ENCODE data around the gene DSCAML1.

The DSCAML1 gene

DNA sequence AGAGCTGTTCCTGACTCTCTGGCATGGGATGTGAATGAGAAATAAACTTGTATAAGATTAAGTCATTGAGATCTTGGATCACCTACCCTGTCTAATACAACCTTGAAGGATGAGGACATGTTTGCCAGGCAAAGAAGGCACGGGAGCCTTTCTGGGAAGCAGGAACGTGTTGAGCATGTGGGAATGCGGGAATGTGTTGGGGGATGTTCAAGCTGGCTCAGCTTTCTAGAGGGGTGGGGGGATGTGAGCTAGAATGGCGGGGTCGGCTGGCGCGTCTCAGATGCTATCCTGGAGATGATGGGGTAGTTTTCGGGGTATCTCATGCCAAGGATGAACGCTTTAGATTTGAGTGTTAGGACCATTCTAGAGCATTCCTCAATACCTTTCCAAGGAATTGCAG is 227.1 kb downstream of the DSCAML1 start:
- Histone ChIP-seq H3K79me2 (ENCODE audit: control insufficient read depth, insufficient read depth, low read length, poor library complexity) (no peaks in the 10 kb centered on the region), H4K12ac (ENCODE audit: low read depth, low read length) (no peak overlapping the region), H3K36me3 (ENCODE audit: control insufficient read depth in 1 of 2, insufficient read depth in 2 of 2, low read length in 2 of 2) (no peaks in the 10 kb centered on the region), H3K4me2 (ENCODE audit: low read length) (no peak overlapping the region), H3K23ac (ENCODE audit: low read length) (no peak overlapping the region), H4K8ac (ENCODE audit: low read depth, low read length) (no peak overlapping the region), H3K4ac (ENCODE audit: low read depth, low read length) (no peak overlapping the region), H4K91ac (ENCODE audit: low read depth, low read length) (no peak overlapping the region), H3K9ac (ENCODE audit: low read length) (no peak overlapping the region), H3K4me1 (ENCODE audit: control insufficient read depth in 1 of 2, insufficient read depth in 2 of 2, low read length in 2 of 2) (no peaks in the 10 kb centered on the region), H2AFZ (ENCODE audit: insufficient read depth, low read length, poor library complexity) (no peak overlapping the region), H3K14ac (ENCODE audit: low read length) (no peak overlapping the region), H2BK12ac (ENCODE audit: low read length) (no peak overlapping the region), H2BK120ac (ENCODE audit: insufficient read depth, low read length, poor library complexity) (no peak overlapping the region), H3K27me3 (ENCODE audit: insufficient read depth, low read length) (no peaks in the 10 kb centered on the region), H3K9me3 (ENCODE audit: insufficient read depth, low read depth, low read length) (no peaks in the 10 kb centered on the region), H3K18ac (ENCODE audit: low read length) (no peak overlapping the region), H3K79me1 (ENCODE audit: low read length) (no peaks in the 10 kb centered on the region), H2AK5ac (ENCODE audit: low read length) (no peak overlapping the region), H2BK5ac (ENCODE audit: low read depth, low read length, poor library complexity) (no peak overlapping the region), H3K4me3 (ENCODE audit: low read depth, low read length) (no peak overlapping the region), H3K27ac (ENCODE audit: low read depth, low read length) (no peak overlapping the region)
- WGBS (ENCODE audit: extremely low coverage, insufficient coverage, insufficient read length): no CpG with 5 or more reads among the region's 9 CpGs
- DNase-seq: no peak

DNA sequence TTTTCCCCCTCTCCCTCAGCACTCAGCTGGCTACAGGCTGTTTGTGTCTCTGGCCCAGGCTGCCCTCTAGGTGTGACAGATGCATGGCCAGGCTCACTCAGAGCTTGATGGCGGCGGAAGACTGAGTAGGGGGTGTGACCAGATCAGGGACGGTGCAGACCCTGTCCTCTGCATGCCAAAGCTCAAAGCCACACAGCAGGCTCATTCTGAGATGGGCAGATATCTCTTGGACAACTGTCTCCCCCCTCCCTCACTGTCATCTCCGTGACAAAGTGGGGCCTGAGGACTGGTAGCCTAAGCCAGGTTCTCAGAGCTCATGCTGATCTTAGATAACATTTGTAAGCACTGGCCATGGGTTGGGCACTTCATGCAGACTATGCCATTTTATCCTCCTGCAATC is 231.3 kb downstream of the DSCAML1 start:
- H3K79me2 ChIP-seq (ENCODE audit: control insufficient read depth, insufficient read depth, low read length, poor library complexity): no peaks in the 10 kb centered on the region
- H2BK120ac ChIP-seq (ENCODE audit: insufficient read depth, low read length, poor library complexity): no peak overlapping the region
- DNase-seq: no peak
- no peaks in the 10 kb centered on the region for H3K36me3 ChIP-seq (ENCODE audit: control insufficient read depth in 1 of 2, insufficient read depth in 2 of 2, low read length in 2 of 2)
- H2BK12ac ChIP-seq (ENCODE audit: low read length): no peak overlapping the region
- H2BK5ac ChIP-seq (ENCODE audit: low read depth, low read length, poor library complexity): no peak overlapping the region
- H4K8ac ChIP-seq (ENCODE audit: low read depth, low read length): no peak overlapping the region
- H3K9me3 ChIP-seq (ENCODE audit: insufficient read depth, low read depth, low read length): peaks cover 1% of the 10 kb centered on the region
- H3K9ac ChIP-seq (ENCODE audit: low read length): no peak overlapping the region
- H3K79me1 ChIP-seq (ENCODE audit: low read length): no peaks in the 10 kb centered on the region
- H3K18ac ChIP-seq (ENCODE audit: low read length): no peak overlapping the region
- H2AK5ac ChIP-seq (ENCODE audit: low read length): no peak overlapping the region
- no peak overlapping the region for H3K4ac ChIP-seq (ENCODE audit: low read depth, low read length)
- no peak overlapping the region for H3K4me3 ChIP-seq (ENCODE audit: low read depth, low read length)
- H3K14ac ChIP-seq (ENCODE audit: low read length): no peak overlapping the region
- no peaks in the 10 kb centered on the region for H3K4me1 ChIP-seq (ENCODE audit: control insufficient read depth in 1 of 2, insufficient read depth in 2 of 2, low read length in 2 of 2)
- no peak overlapping the region for H4K12ac ChIP-seq (ENCODE audit: low read depth, low read length)
- H3K23ac ChIP-seq (ENCODE audit: low read length): no peak overlapping the region
- H2AFZ ChIP-seq (ENCODE audit: insufficient read depth, low read length, poor library complexity): no peak overlapping the region
- no peak overlapping the region for H4K91ac ChIP-seq (ENCODE audit: low read depth, low read length)
- WGBS (ENCODE audit: extremely low coverage, insufficient coverage, insufficient read length): no CpG with 5 or more reads among the region's 4 CpGs
- H3K27ac ChIP-seq (ENCODE audit: low read depth, low read length): no peak overlapping the region
- no peaks in the 10 kb centered on the region for H3K27me3 ChIP-seq (ENCODE audit: insufficient read depth, low read length)
- H3K4me2 ChIP-seq (ENCODE audit: low read length): no peak overlapping the region

DNA sequence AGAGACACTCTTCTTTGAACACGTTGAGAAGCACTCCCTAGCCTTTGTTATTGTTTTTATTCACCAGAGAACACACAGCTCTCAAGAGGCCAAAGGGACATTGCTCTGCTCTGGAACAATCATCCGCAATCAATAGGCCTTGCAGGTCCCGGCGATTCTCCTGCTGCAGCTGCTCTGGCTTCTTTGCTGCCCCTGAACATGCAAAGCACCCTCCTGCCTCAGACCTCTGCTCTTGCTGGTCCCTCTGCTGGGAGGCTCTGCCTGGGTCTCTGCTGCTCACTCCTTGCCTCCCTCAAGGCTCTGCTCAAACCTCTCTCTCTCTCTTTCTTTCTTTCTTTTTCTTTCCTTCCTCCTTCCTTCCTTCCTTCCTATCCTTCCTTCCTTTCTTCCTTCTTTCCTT is 232.7 kb downstream of the DSCAML1 start:
- Histone ChIP-seq H3K79me2 (ENCODE audit: control insufficient read depth, insufficient read depth, low read length, poor library complexity) (no peaks in the 10 kb centered on the region), H2AFZ (ENCODE audit: insufficient read depth, low read length, poor library complexity) (no peak overlapping the region), H4K91ac (ENCODE audit: low read depth, low read length) (no peak overlapping the region), H4K12ac (ENCODE audit: low read depth, low read length) (no peak overlapping the region), H3K79me1 (ENCODE audit: low read length) (no peaks in the 10 kb centered on the region), H3K14ac (ENCODE audit: low read length) (no peak overlapping the region), H2BK120ac (ENCODE audit: insufficient read depth, low read length, poor library complexity) (no peak overlapping the region), H2BK12ac (ENCODE audit: low read length) (no peak overlapping the region), H2AK5ac (ENCODE audit: low read length) (no peak overlapping the region), H3K18ac (ENCODE audit: low read length) (no peak overlapping the region), H3K4ac (ENCODE audit: low read depth, low read length) (no peak overlapping the region), H3K27ac (ENCODE audit: low read depth, low read length) (no peak overlapping the region), H3K4me3 (ENCODE audit: low read depth, low read length) (no peak overlapping the region), H3K23ac (ENCODE audit: low read length) (no peak overlapping the region), H3K9ac (ENCODE audit: low read length) (no peak overlapping the region), H3K4me1 (ENCODE audit: control insufficient read depth in 1 of 2, insufficient read depth in 2 of 2, low read length in 2 of 2) (no peaks in the 10 kb centered on the region), H3K4me2 (ENCODE audit: low read length) (no peak overlapping the region), H3K27me3 (ENCODE audit: insufficient read depth, low read length) (no peaks in the 10 kb centered on the region), H4K8ac (ENCODE audit: low read depth, low read length) (no peak overlapping the region), H2BK5ac (ENCODE audit: low read depth, low read length, poor library complexity) (no peak overlapping the region), H3K36me3 (ENCODE audit: control insufficient read depth in 1 of 2, insufficient read depth in 2 of 2, low read length in 2 of 2) (no peaks in the 10 kb centered on the region), H3K9me3 (ENCODE audit: insufficient read depth, low read depth, low read length) (peaks cover 1% of the 10 kb centered on the region)
- DNase-seq: no peak
- no CpG with 5 or more reads among the region's 4 CpGs for WGBS (ENCODE audit: extremely low coverage, insufficient coverage, insufficient read length)

DNA sequence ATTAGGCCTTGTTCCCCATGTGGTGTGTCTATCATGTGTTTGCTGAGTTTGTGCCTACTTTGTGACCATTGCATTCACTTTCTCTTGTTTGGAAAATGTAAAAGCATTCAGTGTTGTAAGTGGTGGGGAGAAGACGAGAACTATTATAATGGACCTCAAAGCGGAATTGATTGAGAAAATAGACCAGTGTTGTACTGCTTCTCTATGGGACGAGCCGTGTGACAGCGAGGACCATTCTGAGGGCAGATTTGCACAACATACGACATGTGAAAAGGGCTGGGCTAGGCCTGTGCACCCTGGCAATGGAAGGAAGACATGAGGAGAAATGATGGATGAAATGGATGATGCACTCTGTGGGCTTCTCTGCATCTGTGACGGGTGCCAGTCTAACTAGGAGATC is 233.5 kb downstream of the DSCAML1 start:
- Histone ChIP-seq H4K8ac (ENCODE audit: low read depth, low read length) (no peak overlapping the region), H4K12ac (ENCODE audit: low read depth, low read length) (no peak overlapping the region), H3K4me3 (ENCODE audit: low read depth, low read length) (no peak overlapping the region), H4K91ac (ENCODE audit: low read depth, low read length) (no peak overlapping the region), H2AFZ (ENCODE audit: insufficient read depth, low read length, poor library complexity) (no peak overlapping the region), H2BK120ac (ENCODE audit: insufficient read depth, low read length, poor library complexity) (no peak overlapping the region), H3K23ac (ENCODE audit: low read length) (no peak overlapping the region), H3K36me3 (ENCODE audit: control insufficient read depth in 1 of 2, insufficient read depth in 2 of 2, low read length in 2 of 2) (no peaks in the 10 kb centered on the region), H3K4ac (ENCODE audit: low read depth, low read length) (no peak overlapping the region), H3K9ac (ENCODE audit: low read length) (no peak overlapping the region), H2AK5ac (ENCODE audit: low read length) (no peak overlapping the region), H3K18ac (ENCODE audit: low read length) (no peak overlapping the region), H3K27me3 (ENCODE audit: insufficient read depth, low read length) (no peaks in the 10 kb centered on the region), H3K79me1 (ENCODE audit: low read length) (no peaks in the 10 kb centered on the region), H3K4me2 (ENCODE audit: low read length) (no peak overlapping the region), H2BK12ac (ENCODE audit: low read length) (no peak overlapping the region), H2BK5ac (ENCODE audit: low read depth, low read length, poor library complexity) (no peak overlapping the region), H3K14ac (ENCODE audit: low read length) (no peak overlapping the region), H3K4me1 (ENCODE audit: control insufficient read depth in 1 of 2, insufficient read depth in 2 of 2, low read length in 2 of 2) (no peaks in the 10 kb centered on the region), H3K27ac (ENCODE audit: low read depth, low read length) (no peak overlapping the region), H3K9me3 (ENCODE audit: insufficient read depth, low read depth, low read length) (peaks cover 1% of the 10 kb centered on the region), H3K79me2 (ENCODE audit: control insufficient read depth, insufficient read depth, low read length, poor library complexity) (no peaks in the 10 kb centered on the region)
- no CpG with 5 or more reads among the region's 7 CpGs for WGBS (ENCODE audit: extremely low coverage, insufficient coverage, insufficient read length)
- no peak for DNase-seq
